ENCODE data around the gene STAT5B.
A peak's percentile ranks its signal among the peaks of the same experiment; 100 is the strongest.
"Not testable (repeated sequence)": the region's sequence is repeated elsewhere in the genome, so short reads cannot be mapped to it uniquely, and the experiment has no call there.

STAT5B gene

GRCh38 chr17:42305543-42306384 lies 29.6 kb upstream of the STAT5B start:
- no peak for DNase-seq

- not testable (repeated sequence) for DNase-seq
Observed at GRCh38 chr17:42305031-42305330, 28.8 kb upstream of the STAT5B start.

- DNase-seq, result no peak
Observed at GRCh38 chr17:42304187-42305030, 28.2 kb upstream of the STAT5B start.

- no peak for DNase-seq
Observed at GRCh38 chr17:42303694-42304093, 27.5 kb upstream of the STAT5B start.

GRCh38 chr17:42301022-42301421 lies 24.8 kb upstream of the STAT5B start:
- no peak for DNase-seq

- DNase-seq, result not testable (repeated sequence)
Observed at GRCh38 chr17:42299913-42300312, 23.7 kb upstream of the STAT5B start.

- DNase-seq, result not testable (repeated sequence)
Observed at GRCh38 chr17:42299361-42299760, 23.2 kb upstream of the STAT5B start.

GRCh38 chr17:42297775-42298174 lies 21.6 kb upstream of the STAT5B start:
- DNase-seq, result not testable (repeated sequence)

- DNase-seq, result no peak
Observed at GRCh38 chr17:42296012-42296411, 19.8 kb upstream of the STAT5B start.

GRCh38 chr17:42294469-42295398 lies 18.5 kb upstream of the STAT5B start:
- no peak for DNase-seq

- DNase-seq, result no peak
Observed at GRCh38 chr17:42291129-42291528, 14.9 kb upstream of the STAT5B start.

GRCh38 chr17:42290577-42290976 lies 14.4 kb upstream of the STAT5B start:
- DNase-seq, result no peak

GRCh38 chr17:42289611-42290181 lies 13.5 kb upstream of the STAT5B start:
- DNase-seq, result peak; percentile 74 to 77

- DNase-seq, result peak; percentile 65 to 68
Observed at GRCh38 chr17:42288803-42289610, 12.8 kb upstream of the STAT5B start.

GRCh38 chr17:42287977-42288802 lies 12.0 kb upstream of the STAT5B start, which contains the start of gene STAT5A:
Gene STAT5A (plus strand): TSS chr17:42288498. CDS start chr17:42289412, 914 bp downstream.
- peak; percentile 75 to 78 for DNase-seq

- DNase-seq, result peak; percentile 54 to 62
Observed at GRCh38 chr17:42287305-42287976, 11.2 kb upstream of the STAT5B start.

GRCh38 chr17:42286411-42287221 lies 10.4 kb upstream of the STAT5B start:
- no peak for DNase-seq

- DNase-seq, result no peak
Observed at GRCh38 chr17:42285346-42286050, 9.3 kb upstream of the STAT5B start.

Measured in stimulated activated CD4-positive, alpha-beta T cell treated with anti-CD3 and anti-CD28 coated beads, Interleukin-2, amount 100 ng/mL, for 24 hours (primary cell).